Endothelial cell of umbilical vein (primary cell): Measurements from ENCODE around the gene TMEM41B. TPM values are rescaled to one million over a fixed set of nuclear protein-coding genes. Genes with fewer than 3 reads are reported as not detected.

Experiments
- BruUV-seq: library from RNA; stranded (reverse); fragments of 400-500 nt; replicated peaks from 2 replicates; lab custom pipeline; 2021; lab: Mats Ljungman, UMichigan
- CTCF ChIA-PET: fragments of 300-600, 350-600 bp; sonication (Branson Sonifier 250); formaldehyde crosslinking; loops from one replicate; lab custom pipeline; 2021; ENCODE audit warnings: antibody characterized with exemption, inconsistent platforms; lab: Charles Lee
- POLR2A ChIA-PET: fragments of 300-600, 350-600 bp; sonication (Branson Sonifier 250); formaldehyde crosslinking; loops from one replicate; lab custom pipeline; 2021; ENCODE audit warnings: antibody characterized with exemption, inconsistent platforms; lab: Charles Lee
- DNase-seq: peaks from one replicate; pipeline ENCODE4 v3.0.0-alpha.2; 2011; ENCODE audit warnings: low read depth, low spot score
- FAIRE-seq: peaks from 2 replicates; lab custom pipeline; 2011; peaks lifted over from hg19 to GRCh38; lab: Jason Lieb, UNC
- H2AFZ ChIP-seq: 2 replicates; pipeline ENCODE4 v1.6.0; 2012; ENCODE audit warnings: low read depth, low read length, control low read depth, inconsistent platforms
- H3K27ac ChIP-seq: 2 replicates; pipeline ENCODE4 v1.5.1; 2011; ENCODE audit warnings: low read depth, mild to moderate bottlenecking, control low read depth, low read length, moderate library complexity; ENCODE audit not compliant: insufficient read depth
- H3K27me3 ChIP-seq, 2 experiments: 2 replicates each; pipeline versions ENCODE4 v1.6.0 to v1.6.1; 2011; ENCODE audit warnings: low read length in 2 of 2, mixed read lengths in 1 of 2; ENCODE audit not compliant: control insufficient read depth in 2 of 2, insufficient read depth in 2 of 2
- H3K36me3 ChIP-seq, 2 experiments: 2 replicates in 1 of 2; 3 replicates in 1 of 2; pipeline ENCODE4 v1.5.1; 2011; ENCODE audit warnings: low read length in 2 of 2, mild to moderate bottlenecking in 1 of 2, moderate library complexity in 1 of 2; ENCODE audit not compliant: control insufficient read depth in 2 of 2, insufficient read depth in 2 of 2; ENCODE audit errors: extremely low read depth in 1 of 2
- H3K4me1 ChIP-seq: 3 replicates; pipeline ENCODE4 v1.5.1; 2011; ENCODE audit warnings: mild to moderate bottlenecking, low read length; ENCODE audit not compliant: control insufficient read depth, insufficient read depth; ENCODE audit errors: extremely low read depth
- H3K4me2 ChIP-seq: 2 replicates; pipeline ENCODE4 v1.6.1; 2011; ENCODE audit warnings: low read length, control low read depth, mixed read lengths; ENCODE audit not compliant: insufficient read depth
- H3K4me3 ChIP-seq, 3 experiments: fragments of 200-600 bp in 1 of 3; sonication (generic), shearing (Covaris generic) in 1 of 3; replicated peaks in 1 of 3; 2 replicates each; pipeline ENCODE4 v1.5.1; 2011 to 2016; ENCODE audit warnings: control low read depth in 3 of 3, low read length in 3 of 3, mild to moderate bottlenecking in 2 of 3, inconsistent platforms in 1 of 3, low read depth in 1 of 3, moderate library complexity in 1 of 3; ENCODE audit not compliant: insufficient read depth in 1 of 3
- H3K79me2 ChIP-seq: 2 replicates; pipeline ENCODE4 v1.6.0; 2012; ENCODE audit warnings: low read length, inconsistent platforms; ENCODE audit not compliant: control insufficient read depth, insufficient read depth
- H3K9ac ChIP-seq: replicated peaks from 2 replicates; pipeline ENCODE3; 2011; ENCODE audit warnings: low read length, control low read depth; ENCODE audit not compliant: insufficient read depth; ENCODE audit errors: extremely low read depth
- H3K9me1 ChIP-seq: replicated peaks from 3 replicates; pipeline ENCODE4 v1.6.0; 2011; ENCODE audit warnings: mild to moderate bottlenecking, low read length; ENCODE audit not compliant: control insufficient read depth, insufficient read depth; ENCODE audit errors: extremely low read depth
- H3K9me3 ChIP-seq: replicated peaks from 2 replicates; pipeline ENCODE4 v1.5.1; 2012; ENCODE audit warnings: low read length, inconsistent platforms; ENCODE audit not compliant: control insufficient read depth, insufficient read depth
- H4K20me1 ChIP-seq: replicated peaks from 2 replicates; pipeline ENCODE3; 2011; ENCODE audit warnings: mild to moderate bottlenecking, low read length; ENCODE audit not compliant: control insufficient read depth, insufficient read depth; ENCODE audit errors: extremely low read depth
- EZH2 ChIP-seq: IDR thresholded peaks from 2 replicates; pipeline ENCODE4 v1.6.1; 2012; ENCODE audit warnings: borderline replicate concordance, low read depth, mild to moderate bottlenecking, moderate library complexity, low read length, inconsistent platforms; ENCODE audit not compliant: severe bottlenecking
- FOS ChIP-seq: IDR thresholded peaks from 2 replicates; pipeline ENCODE4 v1.6.1; 2011; ENCODE audit warnings: mild to moderate bottlenecking, low read length, moderate library complexity, borderline replicate concordance; ENCODE audit not compliant: insufficient read depth
- GATA2 ChIP-seq: IDR thresholded peaks from 2 replicates; pipeline ENCODE4 v1.7.0; 2011; ENCODE audit warnings: low read depth, mild to moderate bottlenecking, moderate library complexity, mixed read lengths, low read length; ENCODE audit not compliant: insufficient read length, insufficient read depth
- JUN ChIP-seq: IDR thresholded peaks from 2 replicates; pipeline ENCODE4 v1.6.1; 2011; ENCODE audit warnings: borderline replicate concordance, low read depth; ENCODE audit not compliant: insufficient read length, insufficient read depth
- MYC ChIP-seq: IDR thresholded peaks from one replicate; pipeline ENCODE4 v1.6.1; 2011; ENCODE audit warnings: mild to moderate bottlenecking, low read depth, low read length
- POLR2A ChIP-seq: IDR thresholded peaks from 2 replicates; pipeline ENCODE4 v1.6.1; 2012; ENCODE audit warnings: low read depth, mild to moderate bottlenecking, control low read depth, low read length
- POLR2AphosphoS5 ChIP-seq: IDR thresholded peaks from 2 replicates; pipeline ENCODE4 v1.6.1; 2012; ENCODE audit warnings: low read depth, mild to moderate bottlenecking, control low read depth, low read length, moderate library complexity; ENCODE audit not compliant: insufficient read depth
- dilution Hi-C: fragments of 300-500 bp; cut with MboI; formaldehyde crosslinking; loops from one replicate; pipeline ENCODE4 v1.15.0; 2019; ENCODE audit warnings: low sequenced_read_pairs; ENCODE audit not compliant: extremely low pct_ligation_motif_present
- intact Hi-C: fragments of 100-400 bp; cut with micrococcal nuclease; formaldehyde crosslinking; loops from one replicate; pipeline ENCODE4 v1.10.0; 2022
- polyA plus RNA-seq, 4 experiments: library from polyadenylated mRNA; depleted of rRNA in 3 of 4; stranded (reverse) in 3 of 4; unstranded in 1 of 4; fragments of >200 nt; gene quantifications; 2 replicates each; pipeline versions ENCODE4 v1.2.1 to v1.2.3, GENCODE V29; 2011 to 2012; ENCODE audit warnings: missing spikeins in 1 of 4
- total RNA-seq: library from RNA; stranded (reverse); gene quantifications from 2 replicates; pipeline ENCODE4 v1.2.3, GENCODE V29; 2021
- TF ChIP-seq, protein P1 (sequence below), 2 donors: IDR thresholded peaks; 1 replicate in 1 of 2; 2 replicates in 1 of 2; pipeline ENCODE4 v1.5.1; 2011; ENCODE audit warnings: low read length in 2 of 2, mild to moderate bottlenecking in 2 of 2, moderate library complexity in 2 of 2, control low read depth in 1 of 2, inconsistent platforms in 1 of 2, low read depth in 1 of 2; ENCODE audit not compliant: insufficient read depth in 1 of 2; ENCODE audit errors: extremely low read depth in 1 of 2
- TF ChIP-seq, protein P2 (sequence below): IDR thresholded peaks from 2 replicates; pipeline ENCODE4 v1.6.1; 2011; ENCODE audit not compliant: insufficient read depth, insufficient read length

TMEM41B gene
- total and polyA plus RNA-seq, 2 donors (not counting 3 experiments of a cell fraction or from before 2014, with no cell fraction given): 16.6 to 39.0 TPM

DNA sequence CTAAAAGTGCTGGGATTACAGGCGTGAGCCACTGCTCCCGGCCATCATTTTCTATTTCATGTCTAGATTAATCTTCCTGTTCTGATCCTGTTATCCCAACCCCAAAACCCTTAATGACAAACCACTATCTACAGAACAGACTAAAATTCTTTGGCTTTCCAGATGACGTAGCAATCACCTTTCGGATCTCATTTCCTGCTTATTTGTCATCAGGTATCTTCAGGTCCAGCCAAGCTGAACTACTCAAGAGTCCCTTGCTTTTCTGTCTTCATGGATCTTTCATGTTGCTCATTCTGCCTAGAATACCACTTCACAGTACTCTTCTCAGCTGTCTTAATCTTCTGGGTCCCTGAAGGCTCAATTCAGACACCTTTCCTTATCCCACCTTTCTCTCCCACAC, 42.6 kb upstream of the TMEM41B start:
- Histone ChIP-seq H3K36me3 (no peaks in the 10 kb centered on the region), H3K27ac (no peak overlapping the region), H4K20me1 (no peaks in the 10 kb centered on the region), H3K4me1 (peaks cover 8% of the 10 kb centered on the region), H3K79me2 (no peaks in the 10 kb centered on the region), H3K9me3 (no peaks in the 10 kb centered on the region), H3K9me1 (no peaks in the 10 kb centered on the region), H3K4me3 (no peak overlapping the region), H3K4me2 (no peak overlapping the region), H2AFZ (no peak overlapping the region), H3K9ac (no peak overlapping the region), H3K27me3 (no peaks in the 10 kb centered on the region)
- no peak for DNase-seq
- CTCF ChIA-PET: no interaction called here
- FAIRE-seq: no peak
- POLR2A ChIA-PET: interaction anchor here (0.7 kb wide), 1 partner anchor 28 kb away, joined by 3 read pairs; no protein-coding TSS in a partner anchor
- dilution Hi-C loops: no loop called here
- TF ChIP-seq POLR2AphosphoS5 (no peak), FOS (no peak), EZH2 (no peak), JUN (no peak), MYC (no peak), GATA2 (no peak), POLR2A (no peak)
- TF ChIP-seq, protein P1, sequence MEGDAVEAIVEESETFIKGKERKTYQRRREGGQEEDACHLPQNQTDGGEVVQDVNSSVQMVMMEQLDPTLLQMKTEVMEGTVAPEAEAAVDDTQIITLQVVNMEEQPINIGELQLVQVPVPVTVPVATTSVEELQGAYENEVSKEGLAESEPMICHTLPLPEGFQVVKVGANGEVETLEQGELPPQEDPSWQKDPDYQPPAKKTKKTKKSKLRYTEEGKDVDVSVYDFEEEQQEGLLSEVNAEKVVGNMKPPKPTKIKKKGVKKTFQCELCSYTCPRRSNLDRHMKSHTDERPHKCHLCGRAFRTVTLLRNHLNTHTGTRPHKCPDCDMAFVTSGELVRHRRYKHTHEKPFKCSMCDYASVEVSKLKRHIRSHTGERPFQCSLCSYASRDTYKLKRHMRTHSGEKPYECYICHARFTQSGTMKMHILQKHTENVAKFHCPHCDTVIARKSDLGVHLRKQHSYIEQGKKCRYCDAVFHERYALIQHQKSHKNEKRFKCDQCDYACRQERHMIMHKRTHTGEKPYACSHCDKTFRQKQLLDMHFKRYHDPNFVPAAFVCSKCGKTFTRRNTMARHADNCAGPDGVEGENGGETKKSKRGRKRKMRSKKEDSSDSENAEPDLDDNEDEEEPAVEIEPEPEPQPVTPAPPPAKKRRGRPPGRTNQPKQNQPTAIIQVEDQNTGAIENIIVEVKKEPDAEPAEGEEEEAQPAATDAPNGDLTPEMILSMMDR (IDR thresholded peaks at IDR 0.05; ENCODE audit: extremely low read depth in 1 of 2, insufficient read depth in 1 of 2, low read depth in 1 of 2, low read length in 2 of 2): no peak
- TF ChIP-seq, protein P2, sequence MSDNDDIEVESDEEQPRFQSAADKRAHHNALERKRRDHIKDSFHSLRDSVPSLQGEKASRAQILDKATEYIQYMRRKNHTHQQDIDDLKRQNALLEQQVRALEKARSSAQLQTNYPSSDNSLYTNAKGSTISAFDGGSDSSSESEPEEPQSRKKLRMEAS: no peak
- no TSS peak for BruUV-seq
- intact Hi-C loops: no loop called here
